ENCODE measurements around the gene SUMO3.

- TF ChIP-seq, protein P1, sequence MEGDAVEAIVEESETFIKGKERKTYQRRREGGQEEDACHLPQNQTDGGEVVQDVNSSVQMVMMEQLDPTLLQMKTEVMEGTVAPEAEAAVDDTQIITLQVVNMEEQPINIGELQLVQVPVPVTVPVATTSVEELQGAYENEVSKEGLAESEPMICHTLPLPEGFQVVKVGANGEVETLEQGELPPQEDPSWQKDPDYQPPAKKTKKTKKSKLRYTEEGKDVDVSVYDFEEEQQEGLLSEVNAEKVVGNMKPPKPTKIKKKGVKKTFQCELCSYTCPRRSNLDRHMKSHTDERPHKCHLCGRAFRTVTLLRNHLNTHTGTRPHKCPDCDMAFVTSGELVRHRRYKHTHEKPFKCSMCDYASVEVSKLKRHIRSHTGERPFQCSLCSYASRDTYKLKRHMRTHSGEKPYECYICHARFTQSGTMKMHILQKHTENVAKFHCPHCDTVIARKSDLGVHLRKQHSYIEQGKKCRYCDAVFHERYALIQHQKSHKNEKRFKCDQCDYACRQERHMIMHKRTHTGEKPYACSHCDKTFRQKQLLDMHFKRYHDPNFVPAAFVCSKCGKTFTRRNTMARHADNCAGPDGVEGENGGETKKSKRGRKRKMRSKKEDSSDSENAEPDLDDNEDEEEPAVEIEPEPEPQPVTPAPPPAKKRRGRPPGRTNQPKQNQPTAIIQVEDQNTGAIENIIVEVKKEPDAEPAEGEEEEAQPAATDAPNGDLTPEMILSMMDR (conservative IDR thresholded peaks at IDR 0.05; ENCODE audit: low read length), result no peak
- no peak for TF ChIP-seq EZH2phosphoT487 (IDR thresholded peaks at IDR 0.05; ENCODE audit: borderline replicate concordance, low read depth, low read length)
Observed at GRCh38 chr21:44801468-44802395, 16.1 kb downstream of the SUMO3 start, which contains the start of gene UBE2G2.
